ENCODE results near the gene DUSP22. TPM values are rescaled to one million over a fixed set of nuclear protein-coding genes. Genes with fewer than 3 reads are reported as not detected.

DUSP22 gene
- polyA plus RNA-seq, 1 of the 3 experiments (the other 2 are of a cell fraction): 6.8 TPM

GRCh38 chr6:319177-320131 is 27.2 kb downstream of the DUSP22 start:
- ChIA-PET POLR2A (no interaction called here), CTCF (interaction anchor here (0.8 kb wide), 1 partner anchor 14 kb away, joined by 3 read pairs; no protein-coding TSS in a partner anchor)
- no peaks in the 10 kb centered on the region for H3K9me3 ChIP-seq
- no peaks in the 10 kb centered on the region for H3K9me2 ChIP-seq
- no peak overlapping the region for H3K27ac ChIP-seq (ENCODE audit: low read depth in 2 of 2, low read length in 1 of 2)
- H3K4me2 ChIP-seq: no peak overlapping the region
- H3K4me3 ChIP-seq (ENCODE audit: low read depth in 2 of 2, low read length in 1 of 2): no peak overlapping the region
- H3F3A ChIP-seq (replicated peaks; ENCODE audit: insufficient read depth): no peaks in the 10 kb centered on the region
- no peaks in the 10 kb centered on the region for H3K4me1 ChIP-seq (ENCODE audit: control insufficient read depth in 1 of 2, insufficient read depth in 2 of 2, low read depth in 1 of 2, low read length in 1 of 2)
- H2AFZ ChIP-seq (ENCODE audit: low read depth): no peak overlapping the region
- H4K20me1 ChIP-seq (ENCODE audit: insufficient read depth): no peaks in the 10 kb centered on the region
- TF ChIP-seq TAF1 (IDR thresholded peaks at IDR 0.05; ENCODE audit: borderline replicate concordance, low read depth, low read length): no peak
- no peak for TF ChIP-seq TEAD4 (IDR thresholded peaks at IDR 0.05; ENCODE audit: borderline replicate concordance, insufficient read depth)
- no peak for TF ChIP-seq ZBTB33 (IDR thresholded peaks at IDR 0.05; ENCODE audit: borderline replicate concordance, low read depth)
- TF ChIP-seq RAD21 (IDR thresholded peaks at IDR 0.05; ENCODE audit: low read length): no peak
- no peaks in the 10 kb centered on the region for H3K79me2 ChIP-seq (ENCODE audit: insufficient read depth)
- no peaks in the 10 kb centered on the region for H3K36me3 ChIP-seq (replicated peaks in 1 of 2; ENCODE audit: control insufficient read depth in 1 of 2, insufficient read depth in 2 of 2, low read length in 1 of 2)
- no peak overlapping the region for H3K9ac ChIP-seq
- no peak for DNase-seq
- 42% methylated on average over 14 of the region's 14 CpGs for WGBS (ENCODE audit: low lambda C conversion rate)
- H3K27me3 ChIP-seq (ENCODE audit: insufficient read depth): peaks cover 23% of the 10 kb centered on the region

GRCh38 chr6:320351-321157 is 28.3 kb downstream of the DUSP22 start:
- H3K27ac ChIP-seq (ENCODE audit: low read depth in 2 of 2, low read length in 1 of 2): no peak overlapping the region
- CTCF ChIA-PET: no interaction called here
- no peaks in the 10 kb centered on the region for H3F3A ChIP-seq (replicated peaks; ENCODE audit: insufficient read depth)
- H3K9ac ChIP-seq: no peak overlapping the region
- peaks cover 23% of the 10 kb centered on the region for H3K27me3 ChIP-seq (ENCODE audit: insufficient read depth)
- H3K36me3 ChIP-seq (replicated peaks in 1 of 2; ENCODE audit: control insufficient read depth in 1 of 2, insufficient read depth in 2 of 2, low read length in 1 of 2): no peaks in the 10 kb centered on the region
- no peak overlapping the region for H2AFZ ChIP-seq (ENCODE audit: low read depth)
- H3K9me2 ChIP-seq: no peaks in the 10 kb centered on the region
- TF ChIP-seq GABPA (IDR thresholded peaks at IDR 0.05; ENCODE audit: low read depth) (no peak), FOSL2 (IDR thresholded peaks at IDR 0.05; ENCODE audit: borderline replicate concordance, low read depth) (no peak), EZH2phosphoT487 (IDR thresholded peaks at IDR 0.05; ENCODE audit: borderline replicate concordance, low read depth) (no peak), NRF1 (IDR thresholded peaks at IDR 0.05; ENCODE audit: low read depth, low read length) (no peak), FOXM1 (IDR thresholded peaks at IDR 0.05; ENCODE audit: low read depth) (no peak), RCOR1 (IDR thresholded peaks at IDR 0.05; ENCODE audit: low read length) (no peak), JUND (IDR thresholded peaks at IDR 0.05) (no peak), RAD21 (IDR thresholded peaks at IDR 0.05; ENCODE audit: low read length) (no peak), IRF3 (IDR thresholded peaks at IDR 0.05; ENCODE audit: low read depth, low read length) (no peak)
- H3K9me3 ChIP-seq: no peaks in the 10 kb centered on the region
- POLR2A ChIA-PET: no interaction called here
- H3K4me3 ChIP-seq (ENCODE audit: low read depth in 2 of 2, low read length in 1 of 2): no peak overlapping the region
- H3K4me2 ChIP-seq: no peak overlapping the region
- no peaks in the 10 kb centered on the region for H3K79me2 ChIP-seq (ENCODE audit: insufficient read depth)
- H4K20me1 ChIP-seq (ENCODE audit: insufficient read depth): no peaks in the 10 kb centered on the region
- DNase-seq: no peak
- H3K4me1 ChIP-seq (ENCODE audit: control insufficient read depth in 1 of 2, insufficient read depth in 2 of 2, low read depth in 1 of 2, low read length in 1 of 2): no peaks in the 10 kb centered on the region
- WGBS (ENCODE audit: low lambda C conversion rate): 45% methylated on average over 13 of the region's 13 CpGs
